Subcutaneous adipose tissue (tissue), 4 donors: ENCODE data around the gene OR51V1. TPM values are rescaled to one million over a fixed set of nuclear protein-coding genes. Genes with fewer than 3 reads are reported as not detected.

Experiments
- CTCF ChIP-seq: fragments of 450-650 bp; IDR thresholded peaks from one replicate; pipeline ENCODE4 v1.5.1; 2016; ENCODE audit warnings: low read depth, mild to moderate bottlenecking, control low read depth, antibody characterized with exemption, moderate library complexity
- total RNA-seq, 4 donors: library from RNA; depleted of rRNA; stranded (reverse); fragments of >200 nt; gene quantifications; one replicate each; pipeline ENCODE4 v1.1.0, GENCODE V29; 2016

OR51V1 gene
- total RNA-seq, 4 donors from 2014 or later, result not detected

- TF ChIP-seq CTCF, result no peak
Observed at GRCh38 chr11:5197536-5197935, 2.9 kb downstream of the OR51V1 start.

- TF ChIP-seq CTCF, result no peak
Observed at GRCh38 chr11:5196731-5197130, 3.8 kb downstream of the OR51V1 start.

- TF ChIP-seq CTCF, result no peak
Observed at GRCh38 chr11:5196067-5196466, 4.4 kb downstream of the OR51V1 start.

- TF ChIP-seq CTCF, result no peak
Observed at GRCh38 chr11:5192738-5193137, 7.7 kb downstream of the OR51V1 start.

GRCh38 chr11:5188201-5188600 is 12.3 kb downstream of the OR51V1 start:
- TF ChIP-seq CTCF, result no peak

GRCh38 chr11:5178046-5178837 is 22.2 kb downstream of the OR51V1 start:
- no peak for TF ChIP-seq CTCF

GRCh38 chr11:5174934-5175333 is 25.5 kb downstream of the OR51V1 start:
- no peak for TF ChIP-seq CTCF
